Erythroblast (primary cell): ENCODE results near the gene MYO1B.

Experiments
- GATA1 ChIP-seq: IDR thresholded peaks from 2 replicates; pipeline ENCODE4 v1.6.1; 2011; ENCODE audit warnings: low read depth, mild to moderate bottlenecking, control low read depth, low read length, moderate library complexity
- POLR2A ChIP-seq: IDR thresholded peaks from 2 replicates; pipeline ENCODE4 v1.6.1; 2011; ENCODE audit warnings: mild to moderate bottlenecking, low read length

GRCh38 chr2:191221666-191222065 is 23.5 kb upstream of the MYO1B start:
- TF ChIP-seq POLR2A (no peak), GATA1 (no peak)
